NCI-H1092 treated with DMSO at 0.1 percent for 48 hours (cell line): Measurements from ENCODE around the gene CNTNAP4.

Experiments used
- DNase-seq: peaks from one replicate; lab custom pipeline; 2025; lab: John Stamatoyannopoulos, UW

CNTNAP4 gene

GRCh38 chr16:76309639-76310335 is 32.6 kb downstream of the CNTNAP4 start:
- no peak for DNase-seq

- DNase-seq: no peak
Measured at GRCh38 chr16:76311260-76311659, 34.1 kb downstream of the CNTNAP4 start.

- no peak for DNase-seq
Measured at GRCh38 chr16:76318565-76318964, 41.4 kb downstream of the CNTNAP4 start.

- DNase-seq: no peak
Measured at GRCh38 chr16:76329106-76329505, 51.9 kb downstream of the CNTNAP4 start.

- no peak for DNase-seq
Measured at GRCh38 chr16:76335180-76335974, 58.2 kb downstream of the CNTNAP4 start.

- DNase-seq: no peak
Measured at GRCh38 chr16:76336112-76336511, 58.9 kb downstream of the CNTNAP4 start.

- DNase-seq: no peak
Measured at GRCh38 chr16:76338472-76338871, 61.3 kb downstream of the CNTNAP4 start.

- DNase-seq: no peak
Measured at GRCh38 chr16:76343769-76344168, 66.6 kb downstream of the CNTNAP4 start.

- DNase-seq: no peak
Measured at GRCh38 chr16:76345163-76345661, 68.0 kb downstream of the CNTNAP4 start.

- DNase-seq: no peak
Measured at GRCh38 chr16:76346210-76346609, 69.0 kb downstream of the CNTNAP4 start.

GRCh38 chr16:76351441-76351840 is 74.2 kb downstream of the CNTNAP4 start:
- DNase-seq: no peak

GRCh38 chr16:76360404-76360803 is 83.2 kb downstream of the CNTNAP4 start:
- no peak for DNase-seq

- no peak for DNase-seq
Measured at GRCh38 chr16:76370344-76370743, 93.1 kb downstream of the CNTNAP4 start.

- no peak for DNase-seq
Measured at GRCh38 chr16:76371441-76371840, 94.2 kb downstream of the CNTNAP4 start.

GRCh38 chr16:76373998-76374397 is 96.8 kb downstream of the CNTNAP4 start:
- DNase-seq: no peak

- DNase-seq: no peak
Measured at GRCh38 chr16:76376988-76377387, 99.8 kb downstream of the CNTNAP4 start.

GRCh38 chr16:76378020-76378419 is 100.8 kb downstream of the CNTNAP4 start:
- no peak for DNase-seq

GRCh38 chr16:76381096-76381495 is 103.9 kb downstream of the CNTNAP4 start:
- DNase-seq: no peak

- DNase-seq: no peak
Measured at GRCh38 chr16:76385601-76386230, 108.5 kb downstream of the CNTNAP4 start.

- no peak for DNase-seq
Measured at GRCh38 chr16:76386784-76387183, 109.6 kb downstream of the CNTNAP4 start.

GRCh38 chr16:76387994-76388393 is 110.8 kb downstream of the CNTNAP4 start:
- DNase-seq: no peak

GRCh38 chr16:76389126-76389525 is 111.9 kb downstream of the CNTNAP4 start:
- no peak for DNase-seq

GRCh38 chr16:76390476-76390875 is 113.3 kb downstream of the CNTNAP4 start:
- DNase-seq: no peak
